Hippocampal formation (tissue), 2 donors: ENCODE measurements around the gene ZNF19.

Experiments used
- DNase-seq, 2 donors: peaks; one replicate each; lab custom pipeline; 2025; lab: John Stamatoyannopoulos, UW

ZNF19 gene

GRCh38 chr16:71490361-71490760 lies 1.2 kb upstream of the ZNF19 start:
- no peak for DNase-seq

GRCh38 chr16:71484006-71484893 lies 4.9 kb downstream of the ZNF19 start:
- peak; percentile 82 to 94 for DNase-seq

GRCh38 chr16:71482569-71482968 lies 6.6 kb downstream of the ZNF19 start:
- no peak for DNase-seq

- no peak for DNase-seq
Observed at GRCh38 chr16:71480956-71481355, 8.2 kb downstream of the ZNF19 start.

GRCh38 chr16:71479420-71479819 lies 9.7 kb downstream of the ZNF19 start:
- DNase-seq, result peak in 1 of 2 donors; percentile 1

- DNase-seq, result no peak
Observed at GRCh38 chr16:71476457-71477124, 12.5 kb downstream of the ZNF19 start.

- no peak for DNase-seq
Observed at GRCh38 chr16:71474864-71475263, 14.3 kb downstream of the ZNF19 start.

GRCh38 chr16:71473891-71474290 lies 15.2 kb downstream of the ZNF19 start:
- no peak for DNase-seq

GRCh38 chr16:71472931-71473330 lies 16.2 kb downstream of the ZNF19 start:
- no peak for DNase-seq

GRCh38 chr16:71472051-71472450 lies 17.1 kb downstream of the ZNF19 start:
- no peak for DNase-seq

- DNase-seq, result no peak
Observed at GRCh38 chr16:71467810-71468209, 21.3 kb downstream of the ZNF19 start.

GRCh38 chr16:71464231-71464630 lies 24.9 kb downstream of the ZNF19 start:
- no peak for DNase-seq

- peak; percentile 59 to 84 for DNase-seq
Observed at GRCh38 chr16:71461686-71462648, 27.2 kb downstream of the ZNF19 start, which contains the start of gene ZNF23. Gene ZNF23, minus strand, starts transcription at chr16:71462247. Its CDS starts 5,451 bp downstream, at chr16:71456796.

- no peak for DNase-seq
Observed at GRCh38 chr16:71460941-71461340, 28.2 kb downstream of the ZNF19 start.

GRCh38 chr16:71460236-71460635 lies 28.9 kb downstream of the ZNF19 start:
- DNase-seq, result no peak

GRCh38 chr16:71459510-71459909 lies 29.6 kb downstream of the ZNF19 start:
- DNase-seq, result no peak

- DNase-seq, result no peak
Observed at GRCh38 chr16:71456801-71457200, 32.3 kb downstream of the ZNF19 start.

- no peak for DNase-seq
Observed at GRCh38 chr16:71453036-71453435, 36.1 kb downstream of the ZNF19 start.

GRCh38 chr16:71449020-71449419 lies 40.1 kb downstream of the ZNF19 start:
- no peak for DNase-seq

GRCh38 chr16:71448274-71448866 lies 40.8 kb downstream of the ZNF19 start:
- no peak for DNase-seq

GRCh38 chr16:71443714-71444113 lies 45.4 kb downstream of the ZNF19 start:
- no peak for DNase-seq

GRCh38 chr16:71442051-71442440 lies 47.1 kb downstream of the ZNF19 start, which contains the start of gene TLE7:
Gene TLE7, minus strand, starts transcription at chr16:71442054. Its CDS starts 8,730 bp downstream, at chr16:71433324.
- DNase-seq, result no peak
